Embryonic facial prominence (tissue), 1 donor: Measurements from ENCODE around the gene ANO9.
"Not testable (repeated sequence)": the region's sequence is repeated elsewhere in the genome, so short reads cannot be mapped to it uniquely, and the experiment has no call there.

Experiments
- DNase-seq: peaks from one replicate; pipeline ENCODE4 v3.0.0-alpha.2; 2016; ENCODE audit errors: extremely low spot score

ANO9 gene

DNA sequence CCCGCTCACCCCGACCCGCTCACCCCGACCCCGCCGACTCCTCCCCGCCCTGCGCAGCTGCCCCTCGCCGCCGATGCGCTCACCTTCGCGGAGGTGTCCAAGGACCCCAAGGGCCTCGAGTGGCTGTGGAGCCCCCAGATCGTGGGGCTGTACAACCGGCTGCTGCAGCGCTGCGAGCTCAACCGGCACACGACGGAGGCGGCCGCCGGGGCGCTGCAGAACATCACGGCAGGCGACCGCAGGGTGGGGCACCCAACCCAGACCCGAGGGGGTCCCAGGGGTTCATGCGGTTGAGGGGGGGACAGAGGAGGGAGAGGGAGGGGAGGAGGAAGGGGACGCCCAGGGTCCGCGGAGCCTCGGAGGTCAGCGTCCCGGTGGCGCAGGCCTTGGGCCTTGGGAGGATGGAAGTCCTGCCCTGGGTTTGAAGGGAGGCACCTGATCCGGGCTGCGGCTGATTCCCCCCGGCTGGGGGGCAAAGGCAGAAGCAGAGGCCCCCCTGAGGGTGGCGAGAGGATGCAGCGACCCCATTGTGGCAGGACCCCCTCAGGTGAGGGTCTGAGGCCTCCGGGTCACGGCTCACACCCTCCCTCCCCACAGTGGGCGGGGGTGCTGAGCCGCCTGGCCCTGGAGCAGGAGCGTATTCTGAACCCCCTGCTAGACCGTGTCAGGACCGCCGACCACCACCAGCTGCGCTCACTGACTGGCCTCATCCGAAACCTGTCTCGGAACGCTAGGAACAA, 38.6 kb downstream of the ANO9 start:
- DNase-seq: no peak

GRCh38 chr11:401196-401595, 40.6 kb downstream of the ANO9 start:
- DNase-seq: not testable (repeated sequence)

DNA sequence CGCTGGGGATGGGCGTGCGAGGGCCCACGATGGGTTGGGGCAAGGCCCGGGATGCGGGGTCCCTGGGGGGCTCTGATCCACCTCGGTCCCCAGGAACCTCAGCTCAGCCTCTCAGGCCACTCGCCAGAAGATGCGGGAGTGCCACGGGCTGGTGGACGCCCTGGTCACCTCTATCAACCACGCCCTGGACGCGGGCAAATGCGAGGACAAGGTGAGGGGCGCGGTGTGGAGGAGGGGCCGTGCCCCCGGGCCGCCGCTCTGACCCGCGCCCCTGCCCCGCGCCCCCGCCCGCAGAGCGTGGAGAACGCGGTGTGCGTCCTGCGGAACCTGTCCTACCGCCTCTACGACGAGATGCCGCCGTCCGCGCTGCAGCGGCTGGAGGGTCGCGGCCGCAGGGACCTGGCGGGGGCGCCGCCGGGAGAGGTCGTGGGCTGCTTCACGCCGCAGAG, 41.5 kb downstream of the ANO9 start:
- no peak for DNase-seq

GRCh38 chr11:399731-400211, 42.0 kb downstream of the ANO9 start:
- no peak for DNase-seq

DNA sequence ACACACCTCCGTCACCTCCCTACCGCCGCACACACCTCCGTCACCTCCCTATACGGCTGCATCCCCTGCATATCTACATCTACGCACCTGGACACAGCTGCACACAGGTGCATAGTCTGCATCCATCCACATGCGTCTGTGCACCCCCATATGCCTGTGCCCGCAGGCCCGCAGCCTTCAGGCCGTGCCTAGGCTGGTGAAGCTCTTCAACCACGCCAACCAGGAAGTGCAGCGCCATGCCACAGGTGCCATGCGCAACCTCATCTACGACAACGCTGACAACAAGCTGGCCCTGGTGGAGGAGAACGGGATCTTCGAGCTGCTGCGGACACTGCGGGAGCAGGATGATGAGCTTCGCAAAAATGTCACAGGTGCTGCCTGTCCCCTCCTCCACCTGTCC, 43.0 kb downstream of the ANO9 start:
- no peak for DNase-seq

DNA sequence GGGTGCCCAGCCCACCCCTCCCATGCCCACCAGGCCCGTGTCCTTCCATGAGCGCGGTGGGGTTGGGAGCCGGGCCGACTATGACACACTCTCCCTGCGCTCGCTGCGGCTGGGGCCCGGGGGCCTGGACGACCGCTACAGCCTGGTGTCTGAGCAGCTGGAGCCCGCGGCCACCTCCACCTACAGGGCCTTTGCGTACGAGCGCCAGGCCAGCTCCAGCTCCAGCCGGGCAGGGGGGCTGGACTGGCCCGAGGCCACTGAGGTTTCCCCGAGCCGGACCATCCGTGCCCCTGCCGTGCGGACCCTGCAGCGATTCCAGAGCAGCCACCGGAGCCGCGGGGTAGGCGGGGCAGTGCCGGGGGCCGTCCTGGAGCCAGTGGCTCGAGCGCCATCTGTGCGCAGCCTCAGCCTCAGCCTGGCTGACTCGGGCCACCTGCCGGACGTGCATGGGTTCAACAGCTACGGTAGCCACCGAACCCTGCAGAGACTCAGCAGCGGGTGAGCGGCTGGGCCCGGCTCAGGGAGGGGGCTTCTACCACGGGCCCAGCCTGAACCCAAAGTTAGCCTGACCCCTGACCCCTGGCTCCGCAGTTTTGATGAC, 44.8 kb downstream of the ANO9 start:
- no peak for DNase-seq

DNA sequence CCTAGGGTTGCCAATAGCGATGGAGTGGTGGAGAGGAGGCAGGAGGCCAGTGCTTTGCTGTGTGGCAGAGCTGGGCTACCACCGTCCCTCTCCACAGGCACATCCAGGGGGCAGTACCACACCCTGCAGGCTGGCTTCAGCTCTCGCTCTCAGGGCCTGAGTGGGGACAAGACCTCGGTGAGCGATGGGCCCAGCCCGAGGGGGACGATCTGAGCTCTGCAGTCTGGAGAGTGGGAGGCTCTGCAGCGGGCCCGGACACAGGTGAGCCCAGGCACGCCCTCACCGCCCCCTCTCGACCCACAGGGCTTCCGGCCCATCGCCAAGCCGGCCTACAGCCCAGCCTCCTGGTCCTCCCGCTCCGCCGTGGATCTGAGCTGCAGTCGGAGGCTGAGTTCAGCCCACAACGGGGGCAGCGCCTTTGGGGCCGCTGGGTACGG, 45.3 kb downstream of the ANO9 start:
- DNase-seq: no peak

GRCh38 chr11:395866-396265, 45.9 kb downstream of the ANO9 start:
- DNase-seq: no peak

GRCh38 chr11:394858-395655, 46.8 kb downstream of the ANO9 start:
- no peak for DNase-seq

DNA sequence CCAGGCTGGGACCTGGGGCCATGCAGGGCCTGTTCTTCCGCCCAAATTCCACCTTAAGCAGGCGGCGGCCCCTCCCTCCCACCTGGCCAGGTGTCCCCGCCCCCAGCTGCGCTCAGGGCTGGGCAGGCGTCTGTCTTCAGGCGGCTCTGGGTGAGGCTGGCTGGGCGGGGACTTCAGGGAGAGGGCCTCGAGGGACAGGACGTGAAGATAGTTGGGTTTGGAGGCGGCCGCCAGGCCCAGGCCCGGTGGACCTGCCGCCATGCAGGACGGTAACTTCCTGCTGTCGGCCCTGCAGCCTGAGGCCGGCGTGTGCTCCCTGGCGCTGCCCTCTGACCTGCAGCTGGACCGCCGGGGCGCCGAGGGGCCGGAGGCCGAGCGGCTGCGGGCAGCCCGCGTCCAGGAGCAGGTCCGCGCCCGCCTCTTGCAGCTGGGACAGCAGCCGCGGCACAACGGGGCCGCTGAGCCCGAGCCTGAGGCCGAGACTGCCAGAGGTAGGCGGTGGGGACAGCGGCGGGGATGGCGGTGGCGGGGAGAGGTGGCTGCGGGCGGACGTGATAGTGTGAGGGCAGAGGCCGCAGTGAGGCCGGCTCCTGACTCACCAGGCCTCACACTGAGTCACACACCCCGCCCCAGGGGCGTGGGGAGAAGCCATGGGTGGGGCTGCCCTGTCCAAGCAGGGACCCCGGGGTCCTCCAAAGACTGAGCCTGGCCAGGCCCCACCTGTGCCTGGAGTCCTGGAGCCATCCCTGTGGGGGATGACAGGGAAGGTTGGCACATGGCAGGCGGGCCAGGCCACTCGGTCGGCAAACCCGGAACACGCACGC, 47.6 kb downstream of the ANO9 start, which contains the start of gene PKP3:
Gene PKP3, plus strand, starts transcription at position 176 of the 824 bp plus-strand sequence. Its CDS starts 84 bp downstream, at position 260.
- no peak for DNase-seq

DNA sequence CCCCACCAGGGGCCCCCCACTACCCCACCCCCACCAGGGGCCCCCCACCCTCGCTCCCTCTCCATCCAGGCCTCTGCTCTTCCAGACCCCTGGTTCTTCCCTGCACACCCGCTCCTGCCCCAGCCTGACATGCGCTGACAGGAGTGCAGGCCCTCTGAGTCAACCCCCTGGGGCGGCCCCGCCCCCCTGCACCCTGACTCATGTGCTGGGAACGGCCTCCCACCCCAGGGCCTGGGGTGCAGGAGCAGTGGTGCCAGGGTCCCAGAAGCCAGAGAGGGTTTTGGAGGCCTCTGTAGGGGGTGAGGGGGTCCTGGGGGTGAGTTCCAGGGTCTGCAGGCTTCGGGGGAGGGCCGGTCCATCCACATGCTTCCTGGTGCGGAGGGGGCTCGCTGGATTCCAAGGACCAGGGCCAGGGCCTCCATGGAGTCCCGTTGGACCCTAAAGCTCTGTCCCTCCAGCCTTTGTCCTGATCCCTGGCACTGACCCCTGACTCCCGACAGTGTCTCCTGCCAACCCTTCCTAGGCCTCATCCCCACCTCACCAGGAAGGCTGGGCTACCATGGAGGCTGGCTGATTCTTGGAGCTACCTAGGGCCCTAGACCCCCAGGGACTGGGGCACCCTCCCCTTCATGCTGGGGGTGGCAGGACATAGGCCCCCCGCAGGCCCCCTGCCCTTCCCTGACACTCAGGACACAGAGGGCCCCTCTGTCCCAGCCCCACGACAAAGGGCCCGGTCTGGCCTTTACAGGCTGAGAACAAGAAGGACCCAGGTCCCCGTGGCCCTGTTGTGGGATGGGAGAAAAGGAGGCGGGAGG, 48.4 kb downstream of the ANO9 start:
- DNase-seq: no peak

DNA sequence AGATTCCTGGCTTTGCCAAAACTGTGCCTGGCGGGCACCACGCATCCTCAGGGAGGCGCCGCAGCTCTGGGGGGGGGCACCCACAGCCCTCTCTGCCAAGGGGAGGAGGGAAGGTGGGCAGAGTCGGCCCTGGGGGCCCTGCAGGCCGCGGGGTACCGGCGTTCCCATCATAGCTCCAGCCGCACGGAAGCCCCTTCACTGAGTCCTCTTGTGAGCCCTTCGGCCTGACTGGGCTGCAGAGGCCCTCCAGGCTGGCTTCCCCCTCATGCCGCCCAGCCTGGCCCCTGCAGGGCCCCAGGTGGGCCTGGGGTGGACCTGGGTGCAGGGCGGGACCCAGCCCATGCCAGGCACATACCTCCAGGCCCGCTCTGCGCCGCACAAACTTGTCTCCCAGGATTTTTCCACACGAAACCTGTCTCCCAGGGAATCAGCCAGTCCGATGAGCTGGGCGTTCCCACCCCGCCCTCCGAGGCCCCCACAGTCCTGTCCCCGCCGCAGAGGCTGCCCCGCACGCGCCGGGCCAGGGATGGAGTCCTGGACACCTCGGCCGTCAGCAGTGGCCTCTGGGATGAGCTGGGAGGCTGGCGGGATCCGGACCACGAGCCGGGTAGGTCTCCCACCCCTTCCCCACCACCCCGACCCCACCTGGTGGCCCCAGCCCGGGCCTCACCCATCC, 49.6 kb downstream of the ANO9 start:
- DNase-seq: no peak

GRCh38 chr11:391117-392017, 50.4 kb downstream of the ANO9 start:
- no peak for DNase-seq

- DNase-seq: no peak
Measured at GRCh38 chr11:390175-390574, 51.6 kb downstream of the ANO9 start.

DNA sequence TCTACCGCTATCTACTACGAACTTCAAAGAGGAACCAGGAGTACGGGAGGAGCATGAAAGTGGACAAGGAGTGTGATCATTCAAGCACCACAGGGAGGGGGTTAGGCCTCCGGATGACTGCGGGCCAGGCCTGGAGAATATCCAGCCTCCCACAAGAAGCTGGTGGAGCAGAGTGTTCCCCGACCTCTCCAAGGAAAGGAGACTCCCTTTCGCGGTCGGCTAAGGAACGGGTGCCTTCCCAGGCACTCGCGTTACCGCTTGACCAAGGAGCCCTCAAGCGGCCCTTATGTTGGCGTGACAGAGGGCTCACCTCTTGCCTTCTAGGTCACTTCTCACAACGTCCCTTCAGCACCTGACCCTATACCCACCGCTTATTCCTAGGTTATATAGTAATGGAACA, 52.4 kb downstream of the ANO9 start:
- not testable (repeated sequence) for DNase-seq

GRCh38 chr11:387193-387793, 54.5 kb downstream of the ANO9 start:
- no peak for DNase-seq

- no peak for DNase-seq
Measured at GRCh38 chr11:386483-386882, 55.3 kb downstream of the ANO9 start.

- no peak for DNase-seq
Measured at GRCh38 chr11:385594-386351, 56.0 kb downstream of the ANO9 start.
